Ovary (tissue), 3 donors: ENCODE data around the gene LETM1.

Experiments
- CTCF ChIP-seq, 3 donors: fragments of 450-650 bp in 2 of 3; fragments of 200-600 bp in 1 of 3; IDR thresholded peaks; one replicate each; pipeline versions ENCODE4 v1.5.1 to v1.8.0; 2016 to 2022; ENCODE audit warnings: antibody characterized with exemption in 3 of 3, mild to moderate bottlenecking in 1 of 3
- POLR2A ChIP-seq: fragments of 450-650 bp; IDR thresholded peaks from one replicate; pipeline ENCODE4 v1.6.1; 2017; ENCODE audit warnings: antibody characterized with exemption, mild to moderate bottlenecking, moderate library complexity
- donor health status: DM: no; HTN: no; CAD: no.

GRCh38 chr4:1808851-1809753 lies 46.9 kb downstream of the LETM1 start:
- no peak for TF ChIP-seq POLR2A
- TF ChIP-seq CTCF (IDR thresholded peaks at IDR 0.05) = no peak
